GM18507 (cell line): ENCODE data around the gene CARMIL3.
A peak's percentile ranks its signal among the peaks of the same experiment; 100 is the strongest.
"Not testable (repeated sequence)": the region's sequence is repeated elsewhere in the genome, so short reads cannot be mapped to it uniquely, and the experiment has no call there.

ENCODE experiments used
- DNase-seq: peaks from one replicate; pipeline ENCODE4 v3.0.0; 2011; ENCODE audit warnings: low read depth; ENCODE audit not compliant: insufficient read length; ENCODE audit errors: extremely low spot score
- FAIRE-seq: peaks from 2 replicates; lab custom pipeline; 2011; peaks lifted over from hg19 to GRCh38; lab: Jason Lieb, UNC

Gene CARMIL3

DNA sequence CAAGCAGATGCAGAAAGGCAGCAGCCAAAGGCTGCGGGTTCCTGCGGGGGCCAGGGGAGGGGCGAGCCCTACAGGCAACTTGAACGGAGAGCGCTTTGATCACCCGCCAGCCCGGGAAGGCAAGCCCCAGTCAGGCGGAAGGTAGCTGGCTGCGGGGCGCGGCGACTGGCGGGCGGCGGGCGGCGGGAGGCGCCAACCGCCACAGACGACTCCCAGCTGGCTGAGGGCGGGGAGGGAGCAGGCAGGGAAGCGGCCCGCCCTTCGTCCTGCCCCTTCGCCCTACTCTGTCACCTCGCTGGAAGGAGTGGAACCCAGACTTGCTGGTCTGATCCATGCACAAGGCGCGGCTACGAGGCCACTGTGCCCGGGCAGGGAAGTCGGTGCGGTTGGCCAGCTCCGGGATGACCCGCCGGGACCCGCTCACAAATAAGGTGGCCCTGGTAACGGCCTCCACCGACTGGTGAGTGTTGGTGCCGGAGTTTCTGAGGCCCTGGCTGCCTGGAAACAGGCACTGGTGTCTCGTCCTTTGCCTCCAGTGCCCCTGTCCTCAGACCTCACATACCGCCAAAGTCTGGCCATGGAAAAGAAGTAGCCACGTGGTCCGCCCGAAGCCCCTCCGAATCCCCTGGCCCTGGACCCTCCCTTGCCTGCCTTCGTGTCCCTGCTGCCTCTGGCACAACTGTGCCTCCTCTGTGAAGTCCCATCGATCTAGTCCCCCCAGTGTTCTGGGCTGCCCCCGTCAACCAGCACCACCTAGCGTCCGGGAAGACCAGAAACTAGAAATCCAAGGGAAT lies 15.4 kb upstream of the CARMIL3 start:
- DNase-seq (no peak), FAIRE-seq (peak; percentile 58)

DNA sequence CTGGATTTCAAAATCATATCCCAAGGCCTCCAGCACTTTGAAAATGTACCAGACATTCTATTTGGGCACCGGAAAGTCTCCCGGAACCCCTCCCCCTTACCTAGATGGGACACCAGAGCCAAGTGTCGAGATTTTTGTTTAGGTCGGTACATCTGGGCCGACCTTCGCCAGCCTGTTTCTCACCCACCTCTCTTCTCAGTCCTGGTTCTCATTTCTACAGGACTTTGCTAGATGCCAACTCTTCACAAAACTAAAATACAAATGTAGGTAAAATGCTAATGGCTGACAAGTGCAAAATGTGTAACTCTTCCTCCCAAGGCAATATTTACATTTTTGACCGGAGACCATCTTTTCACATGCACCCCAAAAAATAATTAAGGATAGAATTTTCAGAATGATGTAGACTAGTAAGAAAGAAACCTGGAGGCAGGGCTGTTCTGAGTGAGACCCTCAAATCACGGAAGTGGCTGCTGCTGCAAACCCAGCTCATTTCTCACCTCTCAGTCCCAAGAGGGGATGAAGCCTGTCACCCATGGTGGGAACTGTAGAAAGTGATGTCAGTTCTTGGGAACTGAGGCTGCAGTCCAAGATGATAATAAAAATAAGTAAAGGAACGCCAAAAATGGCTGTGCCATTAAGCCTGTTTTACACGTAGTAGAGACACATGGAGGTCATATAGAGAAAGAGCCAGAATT lies 14.7 kb upstream of the CARMIL3 start:
- FAIRE-seq, DNase-seq: not testable (repeated sequence)

DNA sequence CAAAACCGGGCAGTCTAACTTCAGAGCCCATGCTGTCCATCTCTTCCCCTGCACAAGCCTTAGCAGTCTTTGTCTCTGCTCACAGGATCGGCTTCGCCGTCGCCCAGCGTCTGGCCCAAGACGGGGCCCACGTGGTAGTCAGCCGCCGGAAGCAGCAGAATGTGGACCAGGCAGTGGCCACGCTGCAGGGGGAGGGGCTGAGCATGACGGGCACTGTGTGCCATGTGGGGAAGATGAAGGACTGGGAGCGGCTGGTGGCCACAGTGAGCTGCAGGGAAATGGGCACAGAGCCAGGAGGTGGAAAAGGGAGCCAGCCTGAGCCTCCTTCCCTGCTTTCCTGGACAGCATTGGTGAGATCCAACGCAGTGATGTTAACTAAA lies 14.2 kb upstream of the CARMIL3 start:
- DNase-seq (no peak), FAIRE-seq (no peak)

DNA sequence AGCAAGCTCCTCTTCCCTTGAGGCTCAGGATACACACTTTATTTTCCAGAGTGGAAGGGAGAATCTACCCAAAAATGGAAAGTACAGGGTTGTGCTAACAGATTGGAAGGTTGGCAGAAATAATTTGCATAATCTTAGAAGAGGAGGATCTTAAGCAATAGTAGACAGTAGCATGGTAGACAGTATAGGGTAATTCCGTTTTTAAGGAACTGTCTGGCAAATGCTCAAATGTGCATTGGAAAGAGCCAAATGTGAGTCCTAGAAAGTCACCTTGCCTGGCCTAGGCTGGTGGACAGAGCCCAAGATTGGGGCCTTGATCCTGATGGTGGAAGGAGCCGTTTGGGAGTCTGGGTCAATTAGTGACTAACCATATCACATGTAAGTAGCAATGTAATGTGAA lies 13.1 kb upstream of the CARMIL3 start:
- no peak for DNase-seq
- FAIRE-seq, result no peak

DNA sequence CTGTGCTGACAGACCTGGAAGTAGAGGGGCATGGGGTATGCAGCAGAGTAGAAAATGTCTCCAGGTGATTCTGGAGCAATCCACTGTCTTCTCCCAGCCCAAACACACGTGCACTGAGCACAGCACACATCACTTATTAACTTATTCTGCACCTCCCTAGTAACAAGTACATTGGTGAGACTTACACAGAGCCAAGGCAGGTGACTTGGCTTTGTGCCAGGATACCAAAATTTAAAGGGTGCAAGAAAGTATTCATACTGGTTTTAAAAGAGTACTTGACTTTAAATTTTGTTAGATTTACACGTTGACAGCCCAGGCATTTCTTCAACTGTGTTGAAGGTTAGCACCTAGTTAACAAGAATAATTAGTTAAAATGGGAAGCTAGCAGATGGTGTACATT lies 11.1 kb upstream of the CARMIL3 start:
- FAIRE-seq, result no peak
- DNase-seq, result no peak

DNA sequence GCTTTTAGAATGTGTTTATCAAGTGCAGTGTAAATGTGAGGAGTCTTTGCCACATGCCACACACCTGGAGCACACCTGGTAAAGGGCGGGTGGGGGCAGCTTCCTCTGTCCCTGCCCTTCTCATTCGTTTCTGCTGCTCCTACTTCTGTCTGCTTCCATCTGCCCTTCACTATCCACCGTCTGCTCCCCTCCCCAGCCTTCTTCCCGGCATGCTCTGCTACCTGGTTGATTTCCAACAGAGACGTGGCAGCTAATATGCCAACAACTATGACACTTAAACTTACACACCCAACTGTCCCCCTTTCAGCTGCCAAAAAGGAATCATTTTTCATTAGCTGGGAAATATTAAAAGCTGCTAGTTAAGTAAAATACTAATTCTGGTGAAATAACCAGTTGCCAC lies 9.1 kb upstream of the CARMIL3 start:
- FAIRE-seq (no peak), DNase-seq (no peak)

DNA sequence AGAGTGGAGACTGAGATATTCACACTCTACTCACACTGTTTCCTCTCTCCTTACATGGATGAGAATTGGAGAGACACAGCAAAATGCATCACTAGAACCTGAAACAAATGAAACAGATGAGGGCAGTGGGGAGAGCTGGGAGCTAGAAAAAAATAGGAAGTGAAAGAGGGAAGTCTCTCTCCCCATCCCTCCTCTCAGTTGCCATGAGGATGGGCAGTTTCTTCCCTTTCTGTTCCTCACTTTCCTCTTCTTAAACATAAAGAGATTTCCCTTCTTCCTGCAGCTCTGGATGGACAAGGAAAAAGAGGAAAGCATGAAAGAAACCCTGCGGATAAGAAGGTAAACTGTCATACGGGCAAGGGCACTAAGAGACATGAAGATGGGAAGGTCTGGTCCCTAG lies 2.8 kb upstream of the CARMIL3 start:
- not testable (repeated sequence) for FAIRE-seq, DNase-seq

DNA sequence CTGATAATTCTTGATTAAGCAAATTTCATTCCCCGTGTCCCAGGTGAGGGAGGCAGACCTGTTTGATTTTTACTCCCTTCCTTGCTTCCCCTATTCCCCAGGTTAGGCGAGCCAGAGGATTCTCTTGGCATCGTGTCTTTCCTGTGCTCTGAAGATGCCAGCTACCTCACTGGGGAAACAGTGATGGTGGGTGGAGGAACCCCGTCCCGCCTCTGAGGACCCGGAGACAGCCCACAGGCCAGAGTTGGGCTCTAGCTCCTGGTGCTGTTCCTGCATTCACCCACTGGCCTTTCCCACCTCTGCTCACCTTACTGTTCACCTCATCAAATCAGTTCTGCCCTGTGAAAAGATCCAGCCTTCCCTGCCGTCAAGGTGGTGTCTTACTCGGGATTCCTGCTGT lies 1.1 kb upstream of the CARMIL3 start:
- not testable (repeated sequence) for DNase-seq, FAIRE-seq

DNA sequence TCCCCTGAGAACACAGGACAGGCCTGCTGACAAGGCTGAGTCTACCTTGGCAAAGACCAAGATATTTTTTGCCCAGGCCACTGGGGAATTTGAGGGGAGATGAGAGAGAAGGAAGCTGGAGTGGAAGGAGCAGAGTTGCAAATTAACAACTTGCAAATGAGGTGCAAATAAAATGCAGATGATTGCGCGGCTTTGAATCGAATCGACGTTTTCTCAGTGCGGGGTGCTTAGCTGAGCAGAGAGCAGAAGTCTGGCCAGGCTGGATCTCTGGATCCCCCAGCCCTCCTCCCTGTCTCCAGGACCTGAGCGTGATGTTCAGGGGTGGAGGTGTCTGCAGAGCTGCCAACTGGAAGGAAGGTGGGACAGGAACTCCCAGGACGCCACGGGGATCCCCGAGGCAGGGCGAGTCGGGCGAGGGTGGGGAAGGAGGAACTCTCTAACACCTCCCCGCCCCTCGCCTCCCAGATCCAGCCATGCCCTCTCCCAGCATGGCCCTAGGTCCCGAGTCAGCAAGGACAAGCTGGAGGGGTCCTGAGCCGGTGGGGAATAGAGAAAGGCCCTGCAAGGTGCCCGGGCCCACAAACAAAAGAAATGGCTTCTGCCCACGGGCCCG lies 527 bp upstream of the CARMIL3 start:
- FAIRE-seq (no peak), DNase-seq (no peak)

DNA sequence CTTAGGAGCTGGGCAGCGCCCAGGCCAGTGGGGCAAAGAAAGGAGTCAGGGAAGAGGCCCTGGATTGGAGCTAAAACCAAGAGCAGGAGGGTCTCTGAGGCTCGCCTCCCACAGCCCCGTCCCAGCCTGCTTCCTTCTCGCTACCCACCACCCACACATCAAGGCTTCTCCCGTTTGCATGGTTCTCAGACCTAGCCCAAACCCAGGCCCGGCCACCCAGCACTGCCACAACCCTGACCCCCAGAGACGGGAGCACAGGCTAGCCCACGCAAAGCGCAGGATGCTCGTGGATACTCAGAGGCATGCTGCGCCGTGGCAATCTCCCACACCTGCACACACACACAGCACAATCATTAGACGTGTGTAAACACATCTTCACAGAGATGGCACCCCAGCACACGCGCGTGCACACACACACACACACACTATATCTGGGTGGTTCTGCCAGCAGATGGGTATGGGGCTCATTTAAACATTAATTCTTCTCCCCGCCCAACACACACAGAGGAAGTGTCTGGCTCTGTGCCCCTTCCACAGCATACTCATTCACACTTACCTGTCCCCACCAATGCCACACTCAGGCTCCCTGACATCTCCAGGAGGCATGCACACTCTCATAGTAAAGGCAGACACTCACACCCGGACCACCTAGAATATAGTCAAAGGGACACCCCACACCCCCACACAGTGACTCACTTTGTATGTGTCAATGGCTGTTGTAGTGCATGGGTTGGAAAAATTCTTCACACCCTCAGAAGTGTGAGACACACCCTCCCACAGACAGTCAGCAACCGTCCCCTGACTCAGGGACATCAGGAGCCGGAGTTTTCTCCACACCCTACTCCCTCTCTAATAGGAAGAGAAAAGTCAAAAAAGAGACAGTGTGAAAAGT lies 1.1 kb downstream of the CARMIL3 start:
- no peak for FAIRE-seq
- no peak for DNase-seq

DNA sequence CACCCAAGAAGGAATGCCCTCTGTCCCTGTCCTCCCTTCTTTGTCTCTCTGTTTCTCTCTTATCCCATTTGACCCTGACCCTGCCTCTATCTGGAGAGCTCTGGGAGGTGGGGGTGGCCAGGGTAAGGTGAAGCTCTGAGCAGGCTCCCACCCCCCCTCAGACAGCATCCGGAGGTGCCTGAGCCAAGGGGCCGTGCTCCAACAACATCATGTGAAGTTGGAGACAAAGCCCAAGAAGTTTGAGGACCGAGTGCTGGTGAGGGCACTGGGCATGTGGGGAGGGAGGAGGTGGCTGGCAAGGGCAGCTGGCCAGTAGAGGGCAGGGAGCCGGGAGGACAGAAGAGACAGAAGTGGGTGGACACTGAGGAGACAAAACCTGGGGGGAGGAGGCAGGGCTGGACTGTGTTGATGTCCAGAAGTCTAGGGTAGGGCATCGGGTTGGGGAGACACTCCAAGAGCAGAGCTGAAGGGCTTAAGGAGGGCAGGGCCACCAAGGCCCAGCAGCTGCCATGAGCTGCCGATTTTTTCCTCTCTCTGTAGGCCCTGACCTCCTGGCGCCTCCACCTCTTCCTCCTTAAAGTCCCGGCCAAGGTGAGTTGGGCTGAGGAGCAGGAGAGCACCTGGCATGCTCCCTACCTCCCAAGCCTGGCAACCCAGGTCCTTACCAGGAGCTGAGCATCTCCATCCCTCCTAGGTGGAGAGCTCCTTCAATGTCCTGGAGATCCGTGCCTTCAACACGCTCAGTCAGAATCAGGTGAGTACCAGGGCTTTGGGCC lies 1.9 kb downstream of the CARMIL3 start:
- FAIRE-seq, result no peak
- DNase-seq, result no peak

DNA sequence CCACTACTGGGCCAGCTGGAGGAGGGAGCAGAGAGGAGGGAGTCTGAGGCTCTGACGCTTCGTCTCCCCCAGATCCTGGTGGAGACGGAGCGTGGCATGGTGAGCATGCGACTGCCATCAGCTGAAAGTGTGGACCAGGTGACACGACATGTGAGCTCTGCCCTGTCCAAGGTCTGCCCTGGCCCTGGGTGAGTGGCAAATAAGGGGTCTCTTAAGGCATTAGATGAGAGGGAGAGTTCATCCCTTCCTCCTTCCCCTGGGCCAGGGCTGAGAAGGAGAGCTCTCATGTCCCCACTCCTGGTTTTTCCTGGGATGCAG lies 2.5 kb downstream of the CARMIL3 start:
- no peak for DNase-seq
- FAIRE-seq, result no peak

DNA sequence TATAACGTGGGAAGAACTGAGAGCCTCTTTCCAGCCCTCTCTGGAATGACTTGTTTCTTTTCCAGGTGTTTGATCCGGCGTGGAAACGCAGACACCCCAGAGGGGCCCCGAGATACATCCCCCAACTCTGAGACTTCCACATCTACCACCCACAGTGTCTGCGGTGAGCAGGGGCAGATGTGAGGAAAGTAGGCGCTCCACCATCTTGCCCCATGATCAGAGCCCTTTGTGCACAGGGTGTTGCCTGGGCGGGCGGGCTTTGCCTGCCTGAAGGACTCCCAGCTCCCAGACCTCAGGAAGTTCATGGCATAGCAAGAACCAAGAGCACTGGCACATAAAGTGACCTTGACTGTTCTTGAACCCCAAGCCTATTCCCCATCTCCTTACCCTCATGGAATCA lies 2.8 kb downstream of the CARMIL3 start:
- no peak for FAIRE-seq
- no peak for DNase-seq

DNA sequence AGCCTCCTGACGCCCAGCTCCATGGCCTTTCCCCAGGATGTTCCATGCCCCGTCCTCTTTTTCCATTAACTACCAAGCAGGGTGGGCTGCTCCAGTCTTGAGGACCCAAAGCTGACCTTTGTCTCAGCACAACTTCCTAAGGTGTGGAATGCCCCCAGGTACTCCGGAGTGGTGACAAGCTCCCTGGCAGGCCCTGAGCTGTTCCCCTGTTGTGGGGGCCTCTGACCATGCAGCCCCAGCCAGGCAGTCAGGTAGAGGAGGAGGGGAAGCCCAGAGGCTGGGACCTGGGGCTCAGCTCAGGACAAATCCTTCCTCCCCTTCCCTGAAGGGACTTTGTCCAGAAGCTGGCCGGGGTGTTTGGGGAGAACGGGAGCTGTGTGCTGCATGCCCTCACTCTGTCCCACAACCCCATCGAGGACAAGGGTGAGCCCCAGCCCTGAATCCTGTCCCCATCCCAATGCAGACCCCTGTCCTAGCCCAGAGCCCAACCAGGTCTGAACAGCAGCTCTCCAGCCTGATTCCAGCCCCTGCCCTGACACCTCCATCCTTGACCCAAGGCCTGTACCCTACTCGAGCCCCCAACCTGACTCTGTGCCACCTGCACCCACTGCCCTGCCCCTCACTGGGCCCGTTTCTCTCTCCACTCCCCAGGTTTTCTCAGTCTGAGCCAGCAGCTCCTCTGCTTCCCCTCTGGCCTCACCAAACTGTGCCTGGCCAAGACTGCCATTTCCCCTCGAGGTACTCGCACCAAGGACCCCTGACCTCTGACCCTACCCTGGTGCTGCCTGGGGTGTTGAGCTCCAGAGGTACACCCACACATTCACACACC lies 4.4 kb downstream of the CARMIL3 start:
- DNase-seq, result no peak
- FAIRE-seq, result no peak

DNA sequence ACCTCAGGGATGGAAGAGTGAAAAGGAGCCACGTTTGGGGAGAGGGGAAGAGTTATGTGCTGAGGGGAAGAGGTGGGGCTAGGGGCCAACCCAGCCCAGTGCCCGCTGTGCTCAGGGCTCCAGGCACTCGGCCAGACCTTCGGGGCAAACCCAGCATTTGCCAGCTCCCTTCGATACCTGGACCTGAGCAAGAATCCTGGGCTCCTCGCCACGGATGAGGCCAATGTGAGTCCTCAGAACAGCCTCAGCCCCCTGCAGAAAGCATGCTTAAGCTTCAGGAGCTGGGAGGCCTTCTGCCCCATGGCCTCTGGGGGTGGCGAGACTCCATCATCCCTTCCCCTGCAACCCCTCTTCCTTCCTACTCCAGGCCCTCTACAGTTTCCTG lies 5.0 kb downstream of the CARMIL3 start:
- DNase-seq (no peak), FAIRE-seq (no peak)

DNA sequence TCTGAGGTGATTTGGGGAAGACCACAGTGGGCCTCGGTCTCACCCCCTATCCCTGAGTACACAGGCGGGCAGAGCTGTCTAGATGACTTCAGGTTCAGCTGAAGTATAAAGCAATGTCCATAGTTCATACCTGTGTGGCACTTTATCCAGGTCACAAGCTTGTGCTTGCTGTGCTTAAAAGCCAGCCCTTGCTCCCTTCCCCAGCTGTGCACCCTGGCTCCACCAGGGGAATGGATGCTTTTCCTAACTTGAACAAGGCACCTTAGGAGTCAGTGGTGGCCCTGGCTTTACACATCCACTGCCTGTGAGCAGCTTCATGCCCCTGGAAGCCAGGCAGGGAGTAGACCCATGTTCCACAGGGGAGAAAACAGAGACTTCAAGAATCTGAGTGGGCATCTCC lies 5.5 kb downstream of the CARMIL3 start:
- FAIRE-seq (no peak), DNase-seq (no peak)

DNA sequence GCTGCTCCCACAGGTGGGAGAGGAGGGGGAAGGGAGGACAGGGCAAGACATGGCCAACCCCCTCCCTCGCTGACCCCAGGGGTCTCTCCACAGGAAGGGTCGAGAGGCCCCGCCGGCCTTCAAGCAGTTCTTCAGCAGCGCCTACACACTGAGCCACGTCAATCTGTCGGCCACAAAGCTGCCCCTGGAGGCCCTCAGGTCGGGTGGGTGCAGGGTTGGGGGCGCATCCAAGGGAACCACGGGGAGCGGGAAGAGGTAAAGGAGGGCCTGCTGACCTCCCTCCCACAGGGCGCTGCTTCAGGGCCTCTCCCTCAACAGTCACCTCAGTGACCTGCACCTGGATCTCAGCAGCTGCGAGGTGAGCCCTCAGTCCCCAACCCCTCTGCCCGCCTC lies 6.1 kb downstream of the CARMIL3 start:
- DNase-seq, result no peak
- FAIRE-seq, result no peak

DNA sequence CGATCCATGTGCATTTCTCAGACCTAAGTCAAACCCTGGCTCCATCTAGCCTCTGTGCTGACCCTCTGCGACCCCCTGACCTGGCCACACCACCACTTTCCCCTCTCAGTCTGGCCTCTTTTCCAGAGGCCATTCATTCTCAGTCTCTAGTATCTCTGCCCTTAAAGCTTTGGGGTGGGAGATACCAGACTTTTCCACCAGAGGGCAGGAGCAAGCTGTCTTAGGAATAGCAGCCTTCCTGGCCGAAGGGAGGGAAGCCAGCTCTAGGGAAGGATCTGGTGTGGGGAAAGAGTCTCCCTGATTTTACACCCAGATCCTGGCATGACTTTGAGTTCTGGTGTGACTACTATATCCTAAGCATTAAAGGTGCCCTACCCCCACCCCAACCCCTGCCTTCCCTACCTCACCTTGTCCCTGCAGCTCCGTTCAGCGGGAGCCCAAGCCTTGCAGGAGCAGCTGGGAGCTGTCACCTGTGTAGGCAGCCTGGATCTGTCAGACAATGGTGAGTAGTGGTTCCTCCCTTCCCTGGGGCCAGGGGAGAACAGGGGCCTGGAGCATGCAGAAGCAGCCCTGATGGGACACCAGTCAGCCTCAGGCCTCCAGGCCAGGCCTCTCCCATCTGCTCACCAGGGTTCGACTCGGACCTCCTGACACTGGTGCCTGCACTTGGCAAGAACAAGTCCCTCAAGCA lies 6.6 kb downstream of the CARMIL3 start:
- peak; percentile 92 for FAIRE-seq
- DNase-seq, result peak; percentile 76
